Activated CD4-positive, CD25-positive, alpha-beta regulatory T cell (primary cell): ENCODE measurements around the gene FOXP1.

Experiments used
- DNase-seq, 4 experiments: peaks; one replicate each; lab custom pipeline; 2025; lab: John Stamatoyannopoulos, UW

Gene FOXP1

GRCh38 chr3:71397726-71398125, 185.8 kb downstream of the FOXP1 start:
- no peak for DNase-seq

- DNase-seq = no peak
These were observed 186.5 kb downstream of the FOXP1 start for GRCh38 chr3:71397046-71397445.

- no peak for DNase-seq
These were observed 187.4 kb downstream of the FOXP1 start for GRCh38 chr3:71395927-71396695.

- DNase-seq = no peak
These were observed 188.1 kb downstream of the FOXP1 start for GRCh38 chr3:71395470-71395869.

- DNase-seq = no peak
These were observed 189.8 kb downstream of the FOXP1 start for GRCh38 chr3:71393745-71394144.

- DNase-seq = no peak
These were observed 190.4 kb downstream of the FOXP1 start for GRCh38 chr3:71393093-71393492.

GRCh38 chr3:71392251-71392650, 191.3 kb downstream of the FOXP1 start:
- DNase-seq = no peak

- no peak for DNase-seq
These were observed 192.2 kb downstream of the FOXP1 start for GRCh38 chr3:71391361-71391760.

GRCh38 chr3:71389911-71390573, 193.5 kb downstream of the FOXP1 start:
- DNase-seq = no peak

GRCh38 chr3:71389191-71389590, 194.3 kb downstream of the FOXP1 start:
- DNase-seq = no peak

GRCh38 chr3:71388535-71389120, 194.9 kb downstream of the FOXP1 start:
- no peak for DNase-seq

GRCh38 chr3:71387586-71387985, 195.9 kb downstream of the FOXP1 start:
- DNase-seq = no peak

GRCh38 chr3:71384837-71385716, 198.5 kb downstream of the FOXP1 start:
- no peak for DNase-seq

- no peak for DNase-seq
These were observed 199.1 kb downstream of the FOXP1 start for GRCh38 chr3:71384388-71384787.

GRCh38 chr3:71380096-71380495, 203.4 kb downstream of the FOXP1 start:
- no peak for DNase-seq

GRCh38 chr3:71378509-71378908, 205.0 kb downstream of the FOXP1 start:
- no peak for DNase-seq

- no peak for DNase-seq
These were observed 206.6 kb downstream of the FOXP1 start for GRCh38 chr3:71376911-71377310.

- no peak for DNase-seq
These were observed 207.0 kb downstream of the FOXP1 start for GRCh38 chr3:71376503-71376902.

GRCh38 chr3:71374582-71374981, 208.9 kb downstream of the FOXP1 start:
- DNase-seq = no peak

GRCh38 chr3:71372911-71373637, 210.5 kb downstream of the FOXP1 start:
- no peak for DNase-seq

- DNase-seq = no peak
These were observed 211.2 kb downstream of the FOXP1 start for GRCh38 chr3:71372241-71372768.
